ACC112 (cell line): Measurements from ENCODE around the gene OR52K2.
"Not testable (repeated sequence)": the region's sequence is repeated elsewhere in the genome, so short reads cannot be mapped to it uniquely, and the experiment has no call there.

Experiments
- H2AFZ ChIP-seq: fragments of 200-600 bp; sonication (generic); one replicate; pipeline ENCODE4 v1.6.0; 2017; ENCODE audit warnings: antibody characterized with exemption, low read length; ENCODE audit not compliant: unreplicated experiment
- H3K27ac ChIP-seq: fragments of 200-600 bp; sonication (generic); 2 replicates; pipeline ENCODE4 v1.5.1; 2014; ENCODE audit warnings: low read depth, mild to moderate bottlenecking, antibody characterized with exemption, low read length, moderate library complexity
- H3K27me3 ChIP-seq: fragments of 200-600 bp; sonication (generic); 2 replicates; pipeline ENCODE4 v1.6.1; 2014; ENCODE audit warnings: mild to moderate bottlenecking, antibody characterized with exemption, low read length, moderate library complexity, mixed read lengths; ENCODE audit not compliant: insufficient read depth
- H3K36me3 ChIP-seq: fragments of 200-600 bp; sonication (generic); 2 replicates; pipeline ENCODE4 v1.6.1; 2016; ENCODE audit warnings: mild to moderate bottlenecking, antibody characterized with exemption, low read length, moderate library complexity, mixed read lengths; ENCODE audit not compliant: insufficient read depth
- H3K4me1 ChIP-seq: fragments of 200-600 bp; sonication (generic); one replicate; pipeline ENCODE4 v1.6.1; 2016; ENCODE audit warnings: low read length, mixed read lengths; ENCODE audit not compliant: insufficient read depth, unreplicated experiment, control insufficient read depth
- H3K4me3 ChIP-seq: fragments of 200-600 bp; sonication (generic); 2 replicates; pipeline ENCODE4 v1.5.1; 2014; ENCODE audit warnings: mild to moderate bottlenecking, low read depth, low read length
- H3K79me2 ChIP-seq: fragments of 200-600 bp; sonication (generic); one replicate; pipeline ENCODE4 v1.6.0; 2016; ENCODE audit warnings: low read length; ENCODE audit not compliant: control insufficient read depth, unreplicated experiment, insufficient read depth

OR52K2 gene

DNA sequence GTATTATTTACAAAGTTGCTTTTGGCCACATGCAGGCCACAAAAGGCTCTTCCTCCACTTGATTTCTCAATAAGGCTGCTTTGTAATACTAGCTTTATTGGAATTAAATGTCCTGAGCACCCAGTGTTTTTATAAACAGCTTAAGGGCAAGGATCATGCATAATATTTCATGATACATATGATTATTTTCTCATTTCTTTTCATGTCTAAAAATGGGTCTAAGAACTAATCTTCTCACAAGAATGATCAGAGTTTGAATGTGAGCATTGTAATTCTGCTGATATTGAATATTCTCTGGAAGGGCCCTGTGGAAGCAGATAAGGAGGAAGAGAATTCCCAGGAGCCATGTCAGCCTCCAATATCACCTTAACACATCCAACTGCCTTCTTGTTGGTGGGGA lies at the start of gene OR52K2:
TSS of gene OR52K2 (plus strand) at position 301 of the 400 bp plus-strand sequence. CDS start at position 346, 45 bp downstream.
- no peak within 1 kb of the TSS for H3K4me3 ChIP-seq
- H3K27me3 ChIP-seq, result peaks cover 17% of the 10 kb centered on the region; the same call in 1 of the 2 replicates
- no peak within 1 kb of the TSS for H2AFZ ChIP-seq
- H3K79me2 ChIP-seq, result no peaks in the 10 kb centered on the region
- no peaks in the 10 kb centered on the region for H3K4me1 ChIP-seq
- H3K27ac ChIP-seq, result no peak within 1 kb of the TSS
- H3K36me3 ChIP-seq, result no peaks in the 10 kb centered on the region

DNA sequence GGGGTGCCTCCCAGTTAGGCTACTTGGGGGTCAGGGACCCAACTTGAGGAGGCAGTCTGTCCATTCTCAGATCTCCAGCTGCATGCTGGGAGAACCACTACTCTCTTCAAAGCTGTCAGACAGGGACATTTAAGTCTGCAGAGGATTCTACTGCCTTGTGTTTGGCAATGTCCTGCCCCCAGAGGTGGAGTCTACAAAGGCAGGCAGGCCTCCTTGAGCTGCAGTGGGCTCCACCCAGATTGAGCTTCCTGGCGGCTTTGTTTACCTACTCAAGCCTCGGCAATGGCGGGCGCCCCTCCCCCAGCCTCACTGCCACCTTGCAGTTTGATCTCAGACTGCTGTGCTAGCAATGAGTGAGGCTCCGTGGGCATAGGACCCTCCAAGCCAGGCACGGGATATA lies 42.9 kb upstream of the OR52K2 start:
- H3K27ac ChIP-seq, H3K27me3 ChIP-seq, H3K36me3 ChIP-seq, H3K4me3 ChIP-seq, H3K79me2 ChIP-seq, H3K4me1 ChIP-seq, H2AFZ ChIP-seq: not testable (repeated sequence)

DNA sequence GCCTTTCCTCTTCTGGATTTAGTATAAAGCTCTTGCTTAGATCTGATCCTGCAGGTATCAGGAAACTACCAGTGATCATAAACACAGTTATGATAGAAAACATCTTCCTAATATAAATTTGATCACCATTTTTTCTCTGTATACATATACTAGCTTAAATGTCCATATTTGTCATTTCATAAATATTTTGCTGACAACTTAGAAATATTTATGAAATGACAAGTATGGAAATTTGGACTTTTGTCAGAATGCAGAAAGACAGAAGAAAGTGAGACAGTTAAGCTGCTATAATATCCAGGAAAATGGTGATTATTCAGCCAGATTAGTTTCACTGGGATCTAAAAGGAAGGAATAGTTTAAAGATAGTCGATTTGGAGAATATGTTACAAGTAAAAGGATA lies 32.8 kb upstream of the OR52K2 start:
- Histone ChIP-seq H3K27ac (no peak overlapping the region), H2AFZ (no peak overlapping the region), H3K4me1 (no peaks in the 10 kb centered on the region), H3K27me3 (peaks cover 7% of the 10 kb centered on the region), H3K4me3 (no peak overlapping the region), H3K79me2 (no peaks in the 10 kb centered on the region), H3K36me3 (no peaks in the 10 kb centered on the region)

DNA sequence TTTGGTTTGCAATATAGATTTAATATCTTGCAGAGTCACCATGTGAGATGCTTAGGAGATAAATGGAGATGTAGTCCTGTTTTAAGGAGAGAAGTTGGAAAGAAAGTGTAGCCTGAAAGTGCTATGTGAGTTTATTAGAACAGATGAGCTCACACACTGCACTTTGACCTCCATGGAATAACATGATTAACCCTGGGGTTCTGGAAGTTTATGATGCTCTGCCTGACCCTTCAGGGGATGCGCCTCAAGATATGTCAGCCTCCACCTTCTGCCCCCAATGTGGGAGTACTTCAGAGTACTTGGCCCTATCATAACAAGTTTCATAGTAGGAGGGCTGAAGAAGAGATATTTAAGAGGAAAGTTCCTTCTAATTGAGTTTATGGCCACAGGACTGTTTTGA lies 32.3 kb upstream of the OR52K2 start:
- peaks cover 7% of the 10 kb centered on the region for H3K27me3 ChIP-seq
- no peak overlapping the region for H3K4me3 ChIP-seq
- no peaks in the 10 kb centered on the region for H3K4me1 ChIP-seq
- H2AFZ ChIP-seq, result no peak overlapping the region
- no peak overlapping the region for H3K27ac ChIP-seq
- no peaks in the 10 kb centered on the region for H3K79me2 ChIP-seq
- no peaks in the 10 kb centered on the region for H3K36me3 ChIP-seq

DNA sequence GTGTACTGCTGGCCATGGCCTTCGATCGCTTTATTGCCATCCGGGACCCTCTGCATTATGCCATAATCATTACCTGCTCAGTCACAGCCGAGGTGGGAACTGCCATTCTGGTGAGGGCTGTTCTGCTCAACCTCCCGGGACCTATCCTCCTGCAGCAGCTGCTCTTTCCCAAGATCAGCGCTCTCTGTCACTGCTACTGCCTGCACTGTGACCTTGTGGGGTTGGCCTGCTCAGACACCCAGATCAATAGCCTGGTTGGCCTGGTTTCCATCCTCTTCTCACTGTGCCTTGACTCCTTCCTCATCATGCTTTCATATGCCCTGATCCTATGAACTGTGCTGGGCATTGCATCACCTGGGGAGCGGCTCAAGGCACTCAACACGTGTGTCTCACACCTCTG lies 30.7 kb upstream of the OR52K2 start:
- H3K27me3 ChIP-seq, result peaks cover 7% of the 10 kb centered on the region
- H2AFZ ChIP-seq, result no peak overlapping the region
- H3K79me2 ChIP-seq, result no peaks in the 10 kb centered on the region

DNA sequence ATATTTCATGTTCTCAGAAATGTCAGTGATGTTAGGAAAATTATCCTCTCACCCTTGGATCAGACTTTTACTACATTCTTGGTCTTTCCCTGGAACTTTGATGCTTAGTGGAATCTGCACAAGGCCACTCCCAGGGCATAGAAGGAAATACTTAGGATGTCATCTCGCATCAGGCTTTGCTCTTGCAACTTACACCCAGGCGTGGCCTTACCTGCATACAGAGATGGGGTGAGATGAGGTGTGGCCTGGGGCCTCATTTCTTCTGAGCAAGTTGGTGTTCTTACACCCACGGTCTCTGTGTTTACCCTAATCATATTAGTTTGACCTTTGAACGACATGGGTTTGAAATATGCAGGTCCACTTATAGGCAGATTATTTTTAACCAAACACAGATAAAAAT lies 19.0 kb upstream of the OR52K2 start:
- Histone ChIP-seq H3K27me3 (no peaks in the 10 kb centered on the region), H3K27ac (no peak overlapping the region), H3K79me2 (no peaks in the 10 kb centered on the region), H3K4me3 (no peak overlapping the region), H3K4me1 (no peaks in the 10 kb centered on the region), H3K36me3 (no peaks in the 10 kb centered on the region), H2AFZ (no peak overlapping the region)

More for the DNA sequence above, 30.7 kb upstream of the OR52K2 start:
- H3K36me3 ChIP-seq, result no peaks in the 10 kb centered on the region
- no peak overlapping the region for H3K27ac ChIP-seq
- H3K4me3 ChIP-seq, result no peak overlapping the region
- H3K4me1 ChIP-seq, result no peaks in the 10 kb centered on the region

DNA sequence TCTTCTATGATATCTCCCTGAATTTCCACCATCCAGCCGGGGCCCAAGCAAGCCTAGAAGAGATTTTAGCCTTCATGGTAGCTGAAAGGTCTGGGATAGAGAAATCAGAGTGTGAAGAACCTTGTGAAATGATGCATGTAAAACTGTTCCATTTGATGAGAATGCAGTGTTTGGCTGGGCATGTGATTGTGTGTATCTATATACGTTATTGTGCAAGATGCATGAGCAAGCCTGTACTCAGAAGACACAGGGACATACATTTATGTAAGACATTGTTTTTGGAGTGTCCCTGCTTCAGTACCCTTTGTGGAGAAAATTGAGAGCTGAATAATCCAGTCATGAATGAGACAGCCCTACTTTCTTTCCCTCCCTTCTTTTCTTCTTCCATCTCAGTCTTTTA lies 15.2 kb upstream of the OR52K2 start:
- Histone ChIP-seq H3K27ac (no peak overlapping the region), H3K27me3 (no peaks in the 10 kb centered on the region), H3K36me3 (no peaks in the 10 kb centered on the region), H3K4me3 (no peak overlapping the region), H2AFZ (no peak overlapping the region), H3K79me2 (no peaks in the 10 kb centered on the region), H3K4me1 (no peaks in the 10 kb centered on the region)

DNA sequence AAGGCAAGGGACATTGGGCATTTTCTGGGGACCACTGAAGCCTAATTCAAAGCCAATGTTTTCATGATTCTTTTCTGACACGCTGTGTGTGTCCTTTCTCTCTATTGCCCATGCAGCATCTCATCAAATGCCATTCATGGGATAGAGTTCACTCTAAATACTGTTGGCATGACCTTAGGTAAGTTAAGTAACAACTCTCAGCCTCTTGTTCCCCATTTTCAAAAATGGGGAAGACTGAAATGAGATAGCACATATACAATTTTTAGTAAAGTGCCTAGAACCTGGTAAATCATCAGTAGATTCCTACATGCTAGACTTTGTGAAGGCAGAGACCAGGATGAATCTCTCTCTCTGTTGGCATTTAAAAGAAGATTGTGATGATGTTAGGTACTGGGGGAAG lies 12.7 kb upstream of the OR52K2 start:
- no peaks in the 10 kb centered on the region for H3K27me3 ChIP-seq
- H3K4me1 ChIP-seq, result no peaks in the 10 kb centered on the region
- H3K36me3 ChIP-seq, result no peaks in the 10 kb centered on the region
- no peak overlapping the region for H2AFZ ChIP-seq
- H3K79me2 ChIP-seq, result no peaks in the 10 kb centered on the region
- no peak overlapping the region for H3K27ac ChIP-seq
- H3K4me3 ChIP-seq, result no peak overlapping the region

DNA sequence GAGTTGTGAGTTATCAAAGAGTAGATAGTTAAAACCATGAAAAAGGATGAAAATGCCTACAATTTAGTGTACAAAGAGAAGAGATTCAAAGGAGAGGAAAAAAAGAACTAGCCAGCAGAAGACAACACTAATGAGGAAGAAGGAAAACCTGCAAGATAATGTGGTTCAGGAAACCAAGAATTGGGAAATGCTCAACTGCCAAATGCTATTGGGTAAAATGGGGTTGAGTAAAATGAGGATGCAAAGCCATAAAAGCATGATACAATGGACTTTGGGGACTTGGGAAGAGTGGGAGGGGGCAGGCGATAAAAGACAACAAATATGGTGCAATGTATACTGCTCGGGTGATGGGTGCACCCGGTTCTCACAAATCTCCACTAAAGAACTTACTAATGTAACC lies 7.6 kb upstream of the OR52K2 start:
- no peak overlapping the region for H3K4me3 ChIP-seq
- no peak overlapping the region for H2AFZ ChIP-seq
- no peaks in the 10 kb centered on the region for H3K79me2 ChIP-seq
- peaks cover 4% of the 10 kb centered on the region; the same call in 1 of the 2 replicates for H3K27me3 ChIP-seq
- no peaks in the 10 kb centered on the region for H3K36me3 ChIP-seq
- no peaks in the 10 kb centered on the region for H3K4me1 ChIP-seq
- no peak overlapping the region for H3K27ac ChIP-seq

DNA sequence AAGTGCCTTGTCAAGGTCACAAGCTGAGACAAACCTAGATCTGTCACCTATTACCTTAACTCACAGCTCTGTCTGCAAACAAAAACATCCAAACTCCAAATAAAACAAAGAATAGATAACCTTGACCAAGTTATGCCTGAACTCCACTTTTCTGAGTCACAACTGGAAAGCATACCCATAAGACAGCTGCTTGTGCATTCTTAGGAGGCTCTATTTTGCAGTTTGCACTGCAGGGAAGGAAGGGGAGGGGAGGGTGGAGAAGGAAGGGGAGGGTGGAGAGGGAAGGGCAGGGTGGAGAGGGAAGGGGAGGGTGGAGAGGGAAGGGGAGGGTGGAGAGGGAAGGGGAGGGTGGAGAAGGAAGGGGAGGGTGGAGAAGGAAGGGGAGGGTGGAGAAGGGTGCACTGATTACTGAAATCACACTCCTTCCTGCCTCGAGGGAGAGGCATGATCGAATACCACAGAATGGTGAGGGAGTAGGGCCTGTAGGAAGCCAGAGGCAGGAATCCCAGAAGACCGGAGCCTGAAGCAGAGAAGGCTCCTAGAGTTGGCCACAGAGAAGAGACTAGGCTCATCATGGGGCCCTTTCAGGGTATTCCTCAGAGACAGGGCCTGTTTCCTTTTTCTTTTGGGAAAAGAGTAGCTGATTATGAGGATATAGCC lies 5.7 kb upstream of the OR52K2 start:
- Histone ChIP-seq H3K4me1 (no peaks in the 10 kb centered on the region), H3K27me3 (peaks cover 17% of the 10 kb centered on the region; the same call in 1 of the 2 replicates)

DNA sequence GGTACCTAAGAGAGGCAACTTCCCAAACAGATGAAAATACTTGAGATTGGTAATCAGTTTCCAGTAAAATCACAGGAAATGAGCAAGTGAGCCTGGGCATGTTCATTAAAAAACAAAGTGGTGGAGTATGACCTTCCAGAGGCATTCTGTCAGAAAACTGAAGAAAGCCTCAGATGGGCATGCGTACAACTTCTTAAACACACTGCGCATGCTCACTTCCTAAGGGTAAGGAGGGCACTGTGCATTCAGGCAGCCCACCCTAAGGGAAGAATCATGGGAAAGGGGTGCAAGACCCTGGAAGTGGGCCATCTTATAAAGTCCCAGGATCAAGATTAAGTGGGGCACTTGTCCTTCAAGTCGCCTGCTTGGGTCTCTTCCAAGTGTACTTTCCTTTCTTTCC lies 4.0 kb downstream of the OR52K2 start:
- H3K4me1 ChIP-seq, result no peaks in the 10 kb centered on the region
- no peaks in the 10 kb centered on the region for H3K79me2 ChIP-seq
- H2AFZ ChIP-seq, result no peak overlapping the region
- H3K27ac ChIP-seq, result no peak overlapping the region
- H3K27me3 ChIP-seq, result no peaks in the 10 kb centered on the region
- no peak overlapping the region for H3K4me3 ChIP-seq
- H3K36me3 ChIP-seq, result no peaks in the 10 kb centered on the region

More for the DNA sequence above, 5.7 kb upstream of the OR52K2 start:
- H2AFZ ChIP-seq, result no peak overlapping the region
- H3K27ac ChIP-seq, result no peak overlapping the region
- no peaks in the 10 kb centered on the region for H3K79me2 ChIP-seq
- H3K36me3 ChIP-seq, result no peaks in the 10 kb centered on the region
- H3K4me3 ChIP-seq, result no peak overlapping the region
